H1 (cell line): ENCODE measurements around the gene UBXN11. TPM values are rescaled to one million over a fixed set of nuclear protein-coding genes. Genes with fewer than 3 reads are reported as not detected.

Experiments
- CTCF ChIA-PET: fragments of 300-600 bp; sonication (Branson Sonifier 250); formaldehyde crosslinking; loops from one replicate; lab custom pipeline; 2021; ENCODE audit not compliant: partially characterized antibody; lab: Charles Lee
- POLR2A ChIA-PET: fragments of 300-600 bp; sonication (Branson Sonifier 250); formaldehyde crosslinking; loops from one replicate; lab custom pipeline; 2021; ENCODE audit warnings: inconsistent platforms; ENCODE audit not compliant: partially characterized antibody; lab: Charles Lee
- DNase-seq, 2 experiments: peaks; one replicate each; pipeline versions ENCODE4 v3.0.0 to v3.0.0-alpha.2; 2010 to 2022; ENCODE audit warnings: low spot score in 2 of 2, low read depth in 1 of 2, mixed read lengths in 1 of 2
- FAIRE-seq: peaks from 2 replicates; lab custom pipeline; 2011; peaks lifted over from hg19 to GRCh38; lab: Jason Lieb, UNC
- H2AFZ ChIP-seq: 2 replicates; pipeline ENCODE4 v1.8.1; 2012; ENCODE audit warnings: low read length, inconsistent platforms
- H2AK5ac ChIP-seq: 2 replicates; pipeline ENCODE4 v1.6.1; 2013; ENCODE audit warnings: low read depth, low read length
- H2BK120ac ChIP-seq: replicated peaks from 2 replicates; pipeline ENCODE3; 2013; ENCODE audit warnings: low read depth, low read length, inconsistent platforms
- H2BK12ac ChIP-seq: 2 replicates; pipeline ENCODE4 v1.6.1; 2013; ENCODE audit warnings: low read depth, low read length
- H2BK15ac ChIP-seq: 2 replicates; pipeline ENCODE4 v1.6.1; 2013; ENCODE audit warnings: low read length
- H2BK20ac ChIP-seq: 2 replicates; pipeline ENCODE4 v1.6.1; 2013; ENCODE audit warnings: low read length
- H2BK5ac ChIP-seq: 2 replicates; pipeline ENCODE4 v1.6.1; 2013; ENCODE audit warnings: low read depth, low read length
- H3K14ac ChIP-seq: 2 replicates; pipeline ENCODE4 v1.6.1; 2013; ENCODE audit warnings: inconsistent platforms; ENCODE audit not compliant: insufficient read length
- H3K18ac ChIP-seq: 2 replicates; pipeline ENCODE4 v1.6.1; 2013; ENCODE audit warnings: low read length; ENCODE audit errors: extremely low read depth
- H3K23ac ChIP-seq: 2 replicates; pipeline ENCODE4 v1.6.1; 2013; ENCODE audit warnings: inconsistent platforms; ENCODE audit not compliant: insufficient read length
- H3K23me2 ChIP-seq: 2 replicates; pipeline ENCODE4 v1.6.1; 2013; ENCODE audit warnings: low read depth, low read length
- H3K27ac ChIP-seq: 2 replicates; pipeline ENCODE4 v1.6.1; 2011; ENCODE audit warnings: low read depth, low read length, inconsistent platforms
- H3K27me3 ChIP-seq, 4 experiments: replicated peaks in 1 of 4; 1 replicate in 1 of 4; 2 replicates in 3 of 4; pipeline versions ENCODE4 v1.6.1 to v1.8.1; 2011 to 2013; ENCODE audit warnings: low read length in 3 of 4, mild to moderate bottlenecking in 3 of 4, inconsistent platforms in 2 of 4, mixed read lengths in 2 of 4, moderate library complexity in 1 of 4; ENCODE audit not compliant: control insufficient read depth in 3 of 4, insufficient read depth in 3 of 4; ENCODE audit errors: extremely low read depth in 1 of 4
- H3K36me3 ChIP-seq, 4 experiments: 2 replicates each; pipeline versions ENCODE4 v1.6.1 to v1.8.1; 2011 to 2013; ENCODE audit warnings: mild to moderate bottlenecking in 4 of 4, low read length in 3 of 4, moderate library complexity in 2 of 4, control low read depth in 1 of 4, inconsistent platforms in 1 of 4; ENCODE audit not compliant: insufficient read depth in 4 of 4, control insufficient read depth in 2 of 4
- H3K4ac ChIP-seq: replicated peaks from 2 replicates; pipeline ENCODE3; 2013; ENCODE audit warnings: low read length, low read depth, mixed read lengths, inconsistent platforms; ENCODE audit not compliant: insufficient read length
- H3K4me1 ChIP-seq, 4 experiments: replicated peaks in 1 of 4; 1 replicate in 1 of 4; 2 replicates in 3 of 4; pipeline versions ENCODE4 v1.6.1 to v1.8.1; 2011 to 2013; ENCODE audit warnings: low read length in 3 of 4, inconsistent platforms in 2 of 4, mixed read lengths in 1 of 4; ENCODE audit not compliant: insufficient read depth in 4 of 4, control insufficient read depth in 3 of 4
- H3K4me2 ChIP-seq, 2 experiments: 2 replicates each; pipeline versions ENCODE4 v1.6.1 to v1.8.1; 2011 to 2013; ENCODE audit warnings: low read depth in 2 of 2, low read length in 2 of 2, control low read depth in 1 of 2, inconsistent platforms in 1 of 2, mild to moderate bottlenecking in 1 of 2; ENCODE audit not compliant: insufficient read depth in 1 of 2
- H3K4me3 ChIP-seq, 4 experiments: fragments of 200-600, 300-600 bp in 1 of 4; sonication (generic), shearing (Covaris generic), sonication (Bioruptor Twin) in 1 of 4; 2 replicates each; pipeline versions ENCODE4 v1.5.1 to v1.8.1; 2011 to 2016; ENCODE audit warnings: low read length in 4 of 4, low read depth in 3 of 4, control low read depth in 2 of 4, inconsistent platforms in 2 of 4, mild to moderate bottlenecking in 2 of 4, mixed read lengths in 1 of 4, moderate library complexity in 1 of 4; ENCODE audit not compliant: insufficient read depth in 2 of 4; ENCODE audit errors: extremely low read depth in 1 of 4
- H3K56ac ChIP-seq: replicated peaks from 2 replicates; pipeline ENCODE3; 2013; ENCODE audit warnings: low read depth, mild to moderate bottlenecking, mixed read lengths, low read length, inconsistent platforms; ENCODE audit not compliant: insufficient read length
- H3K79me1 ChIP-seq: 2 replicates; pipeline ENCODE4 v1.6.1; 2013; ENCODE audit warnings: low read depth, low read length, control low read depth
- H3K79me2 ChIP-seq, 2 experiments: 2 replicates each; pipeline versions ENCODE4 v1.6.1 to v1.8.1; 2012 to 2013; ENCODE audit warnings: low read length in 2 of 2, mild to moderate bottlenecking in 2 of 2, inconsistent platforms in 1 of 2; ENCODE audit not compliant: insufficient read depth in 2 of 2, control insufficient read depth in 1 of 2
- H3K9ac ChIP-seq, 4 experiments: replicated peaks in 1 of 4; 1 replicate in 1 of 4; 2 replicates in 3 of 4; pipeline versions ENCODE4 v1.6.1 to v1.8.1; 2011 to 2013; ENCODE audit warnings: low read depth in 3 of 4, low read length in 3 of 4, control low read depth in 2 of 4, mild to moderate bottlenecking in 2 of 4, moderate library complexity in 2 of 4, inconsistent platforms in 1 of 4; ENCODE audit errors: extremely low read depth in 1 of 4
- H3K9me3 ChIP-seq, 2 experiments: 2 replicates each; pipeline versions ENCODE4 v1.6.1 to v1.8.1; 2012 to 2013; ENCODE audit warnings: mild to moderate bottlenecking in 2 of 2, moderate library complexity in 2 of 2, control low read depth in 1 of 2, inconsistent platforms in 1 of 2, low read depth in 1 of 2, low read length in 1 of 2, mixed read lengths in 1 of 2; ENCODE audit not compliant: insufficient read depth in 2 of 2
- H4K20me1 ChIP-seq, 2 experiments: replicated peaks in 1 of 2; 2 replicates each; pipeline versions ENCODE3 to v1.8.1; 2011 to 2013; ENCODE audit warnings: inconsistent platforms in 2 of 2, low read length in 2 of 2, mild to moderate bottlenecking in 1 of 2; ENCODE audit not compliant: insufficient read depth in 2 of 2, control insufficient read depth in 1 of 2
- H4K5ac ChIP-seq: 2 replicates; pipeline ENCODE4 v1.6.1; 2013; ENCODE audit warnings: low read length, low read depth, mixed read lengths, inconsistent platforms; ENCODE audit not compliant: insufficient read length
- H4K8ac ChIP-seq: 2 replicates; pipeline ENCODE4 v1.8.0; 2013; ENCODE audit warnings: mild to moderate bottlenecking, moderate library complexity, low read length, inconsistent platforms; ENCODE audit not compliant: insufficient read depth; ENCODE audit errors: extremely low read depth
- H4K91ac ChIP-seq: replicated peaks from 2 replicates; pipeline ENCODE3; 2013; ENCODE audit warnings: low read length, mixed read lengths, inconsistent platforms; ENCODE audit not compliant: insufficient read length
- ASH2L ChIP-seq: fragments of 200-600, 300-600 bp; sonication (generic); IDR thresholded peaks from one replicate; pipeline ENCODE4 v1.7.1; 2017; ENCODE audit warnings: low read length
- JUN ChIP-seq: IDR thresholded peaks from 2 replicates; pipeline ENCODE4 v1.6.1; 2011; ENCODE audit warnings: low read depth, mild to moderate bottlenecking, improper control_type of control experiment, low read length
- WGBS, 2 experiments: shearing (Covaris generic) in 1 of 2; methylation state at CpG; one replicate each; pipeline versions ENCODE4 v1.1.6 to v1.1.7; 2013 to 2015; ENCODE audit warnings: low lambda C conversion rate in 2 of 2, mixed read lengths in 2 of 2, inconsistent platforms in 1 of 2, low coverage in 1 of 2, missing lambda C conversion rate in 1 of 2; ENCODE audit not compliant: insufficient replicate concordance in 2 of 2, insufficient coverage in 1 of 2, insufficient read length in 1 of 2; ENCODE audit errors: extremely low coverage in 1 of 2, missing lambda C conversion rate in 1 of 2; 5-methylcytosine and 5-hydroxymethylcytosine counted together
- polyA plus RNA-seq, 7 experiments: library from polyadenylated mRNA; depleted of rRNA in 3 of 7; stranded (reverse) in 5 of 7; unstranded in 2 of 7; fragments of >200 nt in 5 of 7; fragments of 200-250 nt in 2 of 7; gene quantifications; 1 replicate in 5 of 7; 2 replicates in 1 of 7; 4 replicates in 1 of 7; pipeline versions ENCODE4 v1.2.1 to v1.2.3, GENCODE V29; 2011 to 2013; ENCODE audit warnings: missing spikeins in 2 of 7, mixed read lengths in 2 of 7
- total RNA-seq: library from RNA; stranded (reverse); fragmentation: NEBNext Ultra II Directional; extraction: Animal tissue kit (Norgen Biotek cat#: 25700); gene quantifications from 2 replicates; pipeline ENCODE4 v1.2.1, GENCODE V29; 2021
- TF ChIP-seq, protein P1 (sequence below): IDR thresholded peaks from 2 replicates; pipeline ENCODE4 v1.6.1; 2012; ENCODE audit warnings: inconsistent platforms

UBXN11 gene
- total and polyA plus RNA-seq, 2 of the 8 experiments (the other 6 are each of a cell fraction or from before 2014, with no cell fraction given) = 6.3 to 10.4 TPM

DNA sequence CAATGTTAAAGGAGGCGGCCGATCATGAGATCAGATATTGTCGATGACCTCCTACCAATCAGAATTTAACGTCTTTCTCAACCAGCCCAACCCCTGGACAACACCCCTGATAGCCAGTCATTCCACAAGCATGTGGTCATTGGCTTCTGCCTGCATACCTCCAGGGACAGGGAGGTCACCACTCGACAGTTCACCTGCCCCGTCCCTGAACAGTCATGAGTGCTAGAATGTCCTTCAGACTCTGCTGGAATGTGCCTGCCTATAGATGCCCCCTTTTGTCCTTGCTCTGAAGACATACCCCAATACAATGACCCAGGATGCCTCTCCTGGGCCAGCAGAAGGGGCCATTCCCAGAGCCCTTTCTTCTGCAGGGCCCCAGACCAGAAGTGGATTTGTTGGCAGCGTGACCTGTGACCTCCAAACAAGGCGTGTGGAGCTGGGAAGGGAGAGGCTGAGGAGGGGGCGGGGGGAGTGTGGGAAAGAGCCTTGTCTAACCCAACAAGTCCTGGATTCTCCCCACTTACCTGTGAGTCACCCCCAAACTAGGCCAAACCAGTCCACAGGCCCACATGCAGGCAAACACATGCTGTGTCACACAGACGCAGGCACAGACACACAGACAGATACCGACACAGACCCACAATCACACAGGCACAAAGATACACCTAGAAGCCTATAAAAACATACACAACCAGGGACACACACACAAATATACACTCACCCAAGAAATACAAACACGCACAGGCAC, 45.3 kb upstream of the UBXN11 start:
- peak overlapping the region; percentile 90; the same call in 1 of the 2 replicates for H2AK5ac ChIP-seq
- H3K9me3 ChIP-seq = no peaks in the 10 kb centered on the region
- peaks cover 7 to 28% (median 10%) of the 10 kb centered on the region in 4 experiments for H3K4me1 ChIP-seq
- H3K4me3 ChIP-seq = no peak overlapping the region
- CTCF ChIA-PET = interaction anchor here (0.7 to 6.6 kb wide), 12 partner anchors 7 to 437 kb away, joined by 3 to 52 read pairs (median 4); partner anchors contain the start of gene SH3BGRL3
- H4K5ac ChIP-seq = no peak overlapping the region
- no peak overlapping the region for H3K23ac ChIP-seq
- no peaks in the 10 kb centered on the region for H3K36me3 ChIP-seq
- no peak overlapping the region for H2AFZ ChIP-seq
- H3K18ac ChIP-seq = peak overlapping the region; percentile 28; the same call in 1 of the 2 replicates
- H4K91ac ChIP-seq = peak overlapping the region; percentile 7
- peaks cover 0 to 1% of the 10 kb centered on the region in 2 experiments for H4K20me1 ChIP-seq
- peak overlapping the region; percentile 55; the same call in 1 of the 2 replicates for H2BK15ac ChIP-seq
- H2BK120ac ChIP-seq = no peak overlapping the region
- H2BK5ac ChIP-seq = peak overlapping the region; percentile 36
- H2BK12ac ChIP-seq = peak overlapping the region; percentile 88
- FAIRE-seq = no peak
- H3K56ac ChIP-seq = no peak overlapping the region
- H3K4me2 ChIP-seq = no peak overlapping the region
- no peak overlapping the region for H4K8ac ChIP-seq
- no peak overlapping the region for H3K4ac ChIP-seq
- H3K14ac ChIP-seq = no peak overlapping the region
- H3K27ac ChIP-seq = no peak overlapping the region
- no peaks in the 10 kb centered on the region for H3K27me3 ChIP-seq
- peaks cover 2% of the 10 kb centered on the region; the same call in 1 of the 2 replicates for H3K79me1 ChIP-seq
- no peaks in the 10 kb centered on the region for H3K23me2 ChIP-seq
- peak overlapping the region in 1 of 4 experiments; percentile 49; a peak in 2 of 7 replicates for H3K9ac ChIP-seq
- POLR2A ChIA-PET = interaction anchor here (0.8 to 6.3 kb wide), 11 partner anchors 8 to 125 kb away, joined by 3 to 44 read pairs (median 4); partner anchors contain the start of genes LIN28A and SH3BGRL3
- TF ChIP-seq, protein P1, sequence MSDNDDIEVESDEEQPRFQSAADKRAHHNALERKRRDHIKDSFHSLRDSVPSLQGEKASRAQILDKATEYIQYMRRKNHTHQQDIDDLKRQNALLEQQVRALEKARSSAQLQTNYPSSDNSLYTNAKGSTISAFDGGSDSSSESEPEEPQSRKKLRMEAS = no peak
- TF ChIP-seq JUN (no peak), ASH2L (no peak)
- DNase-seq = no peak
- H3K79me2 ChIP-seq = no peaks in the 10 kb centered on the region
- WGBS, 2 experiments = 90% methylated on average over 11 of the region's 12 CpGs; no CpG with 5 or more reads in 1 of the 2 experiments
- H2BK20ac ChIP-seq = peak overlapping the region; percentile 72
